CD4-positive, alpha-beta T cell (primary cell): Measurements from ENCODE around the gene AKIRIN1. TPM values are rescaled to one million over a fixed set of nuclear protein-coding genes. Genes with fewer than 3 reads are reported as not detected.
"Not testable (repeated sequence)": the region's sequence is repeated elsewhere in the genome, so short reads cannot be mapped to it uniquely, and the experiment has no call there.

Experiments used
- ATAC-seq: fragments of 200-7000 bp; cut with Tn5 transposase; one replicate; pipeline ENCODE4 v1.10.0; 2022; ENCODE audit warnings: mild to moderate bottlenecking; ENCODE audit not compliant: poor library complexity
- CTCF ChIA-PET: fragments of 350-600 bp; sonication (Branson Sonifier 250); formaldehyde crosslinking; loops from one replicate; lab custom pipeline; 2021; ENCODE audit warnings: antibody characterized with exemption, inconsistent platforms; lab: Charles Lee
- POLR2A ChIA-PET: fragments of 350-600 bp; sonication (Branson Sonifier 250); formaldehyde crosslinking; loops from one replicate; lab custom pipeline; 2021; ENCODE audit warnings: antibody characterized with exemption, inconsistent platforms; lab: Charles Lee
- DNase-seq, 14 experiments: peaks; one replicate each; pipeline ENCODE4 v3.0.0-alpha.2; 2013 to 2020; ENCODE audit warnings: mixed read lengths in 2 of 14
- H3K27ac ChIP-seq, 2 donors: one replicate each; pipeline versions ENCODE4 v1.5.1 to v1.7.0; 2013; ENCODE audit warnings: low read length in 2 of 2, low read depth in 1 of 2, mild to moderate bottlenecking in 1 of 2
- H3K27me3 ChIP-seq, 2 experiments: 1 replicate in 1 of 2; 2 replicates in 1 of 2; pipeline versions ENCODE4 v1.6.1 to v1.7.0; 2013; ENCODE audit warnings: low read length in 2 of 2, control low read depth in 1 of 2, mild to moderate bottlenecking in 1 of 2, moderate library complexity in 1 of 2; ENCODE audit not compliant: insufficient read depth in 2 of 2, control insufficient read depth in 1 of 2
- H3K36me3 ChIP-seq: one replicate; pipeline ENCODE4 v1.6.1; 2013; ENCODE audit warnings: low read length, control low read depth; ENCODE audit not compliant: insufficient read depth
- H3K4me1 ChIP-seq: one replicate; pipeline ENCODE4 v1.6.1; 2013; ENCODE audit warnings: low read length, control low read depth; ENCODE audit not compliant: insufficient read depth
- H3K4me3 ChIP-seq: one replicate; pipeline ENCODE4 v1.5.1; 2013; ENCODE audit warnings: mild to moderate bottlenecking, low read length, moderate library complexity
- H3K9me3 ChIP-seq, 2 experiments: 1 replicate in 1 of 2; 2 replicates in 1 of 2; pipeline versions ENCODE4 v1.6.1 to v1.7.0; 2013; ENCODE audit warnings: low read length in 2 of 2, mild to moderate bottlenecking in 2 of 2, control low read depth in 1 of 2, moderate library complexity in 1 of 2; ENCODE audit not compliant: control insufficient read depth in 1 of 2, insufficient read depth in 1 of 2
- H3K27ac Mint-ChIP-seq: one replicate; pipeline ENCODE4 v1.8.0; 2020; ENCODE audit warnings: mixed read lengths
- H3K27me3 Mint-ChIP-seq: one replicate; pipeline ENCODE4 v1.8.0; 2021; ENCODE audit warnings: mixed read lengths
- H3K36me3 Mint-ChIP-seq: one replicate; pipeline ENCODE4 v1.8.0; 2021; ENCODE audit warnings: low read depth, mixed read lengths
- H3K4me1 Mint-ChIP-seq: one replicate; pipeline ENCODE4 v1.8.0; 2021; ENCODE audit warnings: low read depth, mixed read lengths
- H3K4me3 Mint-ChIP-seq: one replicate; pipeline ENCODE4 v1.8.0; 2020; ENCODE audit warnings: mild to moderate bottlenecking, mixed read lengths
- H3K9me3 Mint-ChIP-seq: one replicate; pipeline ENCODE4 v1.8.0; 2020; ENCODE audit warnings: mixed read lengths
- CTCF ChIP-seq: fragments of 200-600 bp; IDR thresholded peaks from one replicate; pipeline ENCODE4 v1.8.0; 2022; ENCODE audit warnings: antibody characterized with exemption, mild to moderate bottlenecking
- intact Hi-C, 2 experiments: fragments of 100-400 bp; cut with DNase I in 1 of 2; cut with micrococcal nuclease in 1 of 2; formaldehyde crosslinking; loops; one replicate each; pipeline versions ENCODE4 v1.15.1 to v1.9.0; 2023 to 2025; cut with DNase I, micrococcal nuclease
- total RNA-seq, 174 experiments: library from RNA in 2 of 174; stranded (reverse) in 2 of 174; gene quantifications; one replicate each; pipeline ENCODE4 v1.2.3 and lab custom pipeline; 2021 to 2026

Gene AKIRIN1
- total RNA-seq, 2 experiments from 2014 or later, result 108 to 112 TPM

DNA sequence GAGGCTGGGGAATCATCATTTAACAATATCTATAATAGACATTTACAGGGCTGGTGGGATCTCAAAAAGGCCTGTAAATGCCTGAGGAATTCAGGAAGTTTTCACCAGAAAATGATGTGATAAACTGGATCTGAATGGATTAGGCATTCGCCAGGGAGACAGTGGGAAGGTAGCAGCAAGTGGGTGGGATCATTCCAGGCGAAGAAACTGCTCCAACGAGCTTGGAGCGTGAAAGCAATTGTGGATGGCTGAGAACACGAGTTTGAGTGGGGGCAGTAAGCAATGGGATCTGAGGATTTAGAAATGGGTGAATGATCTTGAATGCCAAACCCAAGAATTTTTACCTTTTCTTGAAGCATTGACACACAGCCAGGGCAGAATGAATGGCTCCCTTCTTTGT, 26.2 kb downstream of the AKIRIN1 start:
- Mint-ChIP-seq H3K9me3 (no peaks in the 10 kb centered on the region), H3K27me3 (no peaks in the 10 kb centered on the region), H3K36me3 (peaks cover 5% of the 10 kb centered on the region), H3K4me1 (no peaks in the 10 kb centered on the region), H3K27ac (no peak overlapping the region), H3K4me3 (no peak overlapping the region)
- Histone ChIP-seq H3K27ac (no peak overlapping the region), H3K4me1 (no peaks in the 10 kb centered on the region), H3K9me3 (no peaks in the 10 kb centered on the region), H3K4me3 (no peak overlapping the region), H3K27me3 (no peaks in the 10 kb centered on the region), H3K36me3 (peaks cover 5% of the 10 kb centered on the region)
- no peak for DNase-seq
- ChIA-PET CTCF (interaction anchor here (1.1 kb wide), 1 partner anchor 40 kb away, joined by 4 read pairs; no protein-coding TSS in a partner anchor), POLR2A (no interaction called here)
- intact Hi-C loops, result no loop called here
- TF ChIP-seq CTCF, result no peak
- no peak for ATAC-seq

DNA sequence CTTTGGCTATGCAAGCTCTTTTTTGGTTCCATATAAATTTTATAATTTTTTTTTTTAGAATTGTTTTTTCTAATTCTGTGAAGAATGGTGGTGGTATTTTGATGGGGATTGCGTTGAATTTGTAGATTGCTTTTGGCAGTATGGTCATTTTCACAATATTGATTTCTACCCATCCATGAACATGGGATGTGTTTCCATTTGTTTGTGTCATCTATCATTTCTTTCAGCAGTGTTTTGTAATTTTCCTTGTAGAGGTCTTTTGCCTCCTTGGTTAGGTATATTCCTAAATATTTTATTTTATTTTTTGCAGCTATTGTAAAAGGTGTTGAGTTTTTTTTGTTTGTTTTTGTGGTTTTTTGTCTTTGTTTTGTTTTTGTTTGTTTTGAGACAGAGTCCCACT, 29.4 kb downstream of the AKIRIN1 start:
- H3K4me3 ChIP-seq, result not testable (repeated sequence)

DNA sequence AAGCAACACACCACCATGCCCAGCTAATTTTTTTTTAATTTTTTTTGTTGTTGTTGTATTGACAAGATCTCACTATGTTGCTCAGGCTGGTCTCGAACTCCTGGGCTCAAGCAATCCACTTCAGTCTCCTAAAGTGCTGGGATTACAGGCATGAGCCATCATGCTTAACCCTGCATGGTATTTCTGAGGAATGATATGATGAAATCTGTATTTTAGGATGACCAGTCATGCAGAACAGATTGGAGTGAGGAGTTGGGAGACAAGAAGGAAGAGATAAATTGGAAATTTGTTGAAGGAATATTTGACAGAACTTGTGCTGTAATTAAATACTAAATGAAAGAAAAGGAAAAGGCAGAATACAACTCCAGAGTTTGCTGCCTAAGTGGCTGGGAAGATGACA, 30.4 kb downstream of the AKIRIN1 start:
- ATAC-seq (no peak), DNase-seq (no peak)
- peaks cover 6% of the 10 kb centered on the region for H3K36me3 Mint-ChIP-seq
- no peak overlapping the region for H3K27ac Mint-ChIP-seq
- no peaks in the 10 kb centered on the region for H3K36me3 ChIP-seq
- H3K9me3 ChIP-seq, result no peaks in the 10 kb centered on the region
- POLR2A ChIA-PET, result no interaction called here
- no peak overlapping the region for H3K27ac ChIP-seq
- H3K9me3 Mint-ChIP-seq, result no peaks in the 10 kb centered on the region
- peaks cover 14% of the 10 kb centered on the region for H3K4me1 Mint-ChIP-seq
- intact Hi-C loops, result loop anchor here in 1 of 2 experiments (10.0 kb wide), 1 partner anchor 47 kb away; no protein-coding TSS in a partner anchor
- CTCF ChIA-PET, result no interaction called here
- H3K4me3 ChIP-seq, result no peak overlapping the region
- H3K4me3 Mint-ChIP-seq, result no peak overlapping the region
- H3K27me3 Mint-ChIP-seq, result no peaks in the 10 kb centered on the region
- peaks cover 9% of the 10 kb centered on the region for H3K4me1 ChIP-seq
- no peak for TF ChIP-seq CTCF
- no peaks in the 10 kb centered on the region for H3K27me3 ChIP-seq

More for the DNA sequence above, 29.4 kb downstream of the AKIRIN1 start:
- H3K4me3 Mint-ChIP-seq, DNase-seq, H3K27ac Mint-ChIP-seq, H3K4me1 Mint-ChIP-seq, ATAC-seq, H3K27me3 ChIP-seq, H3K4me1 ChIP-seq, POLR2A ChIA-PET, H3K36me3 ChIP-seq, CTCF ChIA-PET, H3K27ac ChIP-seq, H3K27me3 Mint-ChIP-seq, H3K9me3 Mint-ChIP-seq, H3K36me3 Mint-ChIP-seq, H3K9me3 ChIP-seq: not testable (repeated sequence)
- intact Hi-C loops, result loop anchor here in 1 of 2 experiments (10.0 kb wide), 1 partner anchor 46 kb away; no protein-coding TSS in a partner anchor

- Histone ChIP-seq H3K4me3 (no peak overlapping the region), H3K9me3 (no peaks in the 10 kb centered on the region), H3K4me1 (peaks cover 20% of the 10 kb centered on the region), H3K27ac (no peak overlapping the region), H3K27me3 (no peaks in the 10 kb centered on the region), H3K36me3 (no peaks in the 10 kb centered on the region)
- no peak for DNase-seq
- POLR2A ChIA-PET, result no interaction called here
- ATAC-seq, result no peak
- H3K4me3 Mint-ChIP-seq, result no peak overlapping the region
- H3K27me3 Mint-ChIP-seq, result no peaks in the 10 kb centered on the region
- H3K27ac Mint-ChIP-seq, result no peak overlapping the region
- peaks cover 17% of the 10 kb centered on the region for H3K36me3 Mint-ChIP-seq
- intact Hi-C loops, result loop anchor here (2.0 to 10.0 kb wide), 2 partner anchors 24 to 48 kb away; no protein-coding TSS in a partner anchor
- CTCF ChIA-PET, result no interaction called here
- H3K4me1 Mint-ChIP-seq, result peaks cover 21% of the 10 kb centered on the region
- no peak for TF ChIP-seq CTCF
- H3K9me3 Mint-ChIP-seq, result no peaks in the 10 kb centered on the region
Observed at GRCh38 chr1:39023140-39023539, 32.1 kb downstream of the AKIRIN1 start.
